Liver (tissue), 9 donors: ENCODE data around the gene TNNI3. TPM values are rescaled to one million over a fixed set of nuclear protein-coding genes. Genes with fewer than 3 reads are reported as not detected.

Source experiments
- DNase-seq: peaks from one replicate; pipeline ENCODE4 v3.0.0-alpha.2; 2017; ENCODE audit warnings: low spot score
- H3K27ac ChIP-seq, 2 donors: one replicate each; pipeline ENCODE4 v1.7.0; 2013; ENCODE audit warnings: inconsistent platforms in 2 of 2, low read length in 2 of 2, control low read depth in 1 of 2, low read depth in 1 of 2, mild to moderate bottlenecking in 1 of 2
- H3K27me3 ChIP-seq, 4 donors: one replicate each; pipeline versions ENCODE4 v1.6.1 to v1.7.0; 2013; ENCODE audit warnings: low read length in 3 of 4, inconsistent platforms in 1 of 4, mild to moderate bottlenecking in 1 of 4, moderate library complexity in 1 of 4; ENCODE audit not compliant: control insufficient read depth in 4 of 4, insufficient read depth in 4 of 4
- H3K36me3 ChIP-seq, 4 donors: one replicate each; pipeline versions ENCODE4 v1.6.1 to v1.7.0; 2013; ENCODE audit warnings: low read length in 3 of 4, mild to moderate bottlenecking in 3 of 4, low read depth in 1 of 4, moderate library complexity in 1 of 4; ENCODE audit not compliant: control insufficient read depth in 4 of 4, insufficient read depth in 3 of 4
- H3K4me1 ChIP-seq, 4 donors: one replicate each; pipeline versions ENCODE4 v1.6.1 to v1.7.0; 2013; ENCODE audit warnings: low read length in 3 of 4, mild to moderate bottlenecking in 3 of 4, moderate library complexity in 1 of 4; ENCODE audit not compliant: control insufficient read depth in 4 of 4, insufficient read depth in 4 of 4
- H3K4me3 ChIP-seq, 3 donors: one replicate each; pipeline versions ENCODE4 v1.6.1 to v1.7.0; 2013; ENCODE audit warnings: low read length in 3 of 3, control low read depth in 1 of 3, low read depth in 1 of 3, mild to moderate bottlenecking in 1 of 3
- H3K9ac ChIP-seq, 2 donors: one replicate each; pipeline ENCODE4 v1.7.0; 2013; ENCODE audit warnings: low read length in 2 of 2, mild to moderate bottlenecking in 2 of 2, moderate library complexity in 2 of 2, control low read depth in 1 of 2, low read depth in 1 of 2
- H3K9me3 ChIP-seq, 4 donors: one replicate each; pipeline versions ENCODE4 v1.6.1 to v1.7.0; 2013; ENCODE audit warnings: low read length in 3 of 4; ENCODE audit not compliant: control insufficient read depth in 4 of 4
- EGR1 ChIP-seq, 2 donors: IDR thresholded peaks; 2 replicates each; pipeline ENCODE4 v1.6.1; 2016 to 2018; ENCODE audit warnings: antibody characterized with exemption in 2 of 2, low read depth in 2 of 2
- FOXA1 ChIP-seq: IDR thresholded peaks from 2 replicates; pipeline ENCODE4 v1.6.1; 2016; ENCODE audit warnings: antibody characterized with exemption
- FOXA2 ChIP-seq: IDR thresholded peaks from 2 replicates; pipeline ENCODE4 v1.6.1; 2016; ENCODE audit warnings: antibody characterized with exemption
- GABPA ChIP-seq, 2 donors: IDR thresholded peaks in 1 of 2; conservative IDR thresholded peaks in 1 of 2; 2 replicates each; pipeline ENCODE4 v1.6.1; 2016; ENCODE audit warnings: antibody characterized with exemption in 2 of 2, mild to moderate bottlenecking in 1 of 2, moderate library complexity in 1 of 2
- HNF4A ChIP-seq, 2 donors: conservative IDR thresholded peaks; 2 replicates each; pipeline ENCODE4 v1.6.1; 2016; ENCODE audit warnings: antibody characterized with exemption in 2 of 2, mild to moderate bottlenecking in 2 of 2
- HNF4G ChIP-seq: IDR thresholded peaks from 2 replicates; pipeline ENCODE4 v1.6.1; 2016; ENCODE audit warnings: antibody characterized with exemption
- JUND ChIP-seq, 2 donors: IDR thresholded peaks; 2 replicates each; pipeline ENCODE4 v1.6.1; 2016; ENCODE audit warnings: antibody characterized with exemption in 2 of 2
- RAD21 ChIP-seq, 2 donors: IDR thresholded peaks; 2 replicates each; pipeline ENCODE4 v1.6.1; 2016; ENCODE audit warnings: antibody characterized with exemption in 2 of 2, mild to moderate bottlenecking in 2 of 2
- RXRA ChIP-seq, 2 donors: IDR thresholded peaks; 2 replicates each; pipeline ENCODE4 v1.6.1; 2017 to 2018; ENCODE audit warnings: antibody characterized with exemption in 2 of 2, mild to moderate bottlenecking in 1 of 2
- SP1 ChIP-seq: IDR thresholded peaks from 2 replicates; pipeline ENCODE4 v1.6.1; 2018; ENCODE audit warnings: antibody characterized with exemption, mild to moderate bottlenecking
- TAF1 ChIP-seq: conservative IDR thresholded peaks from 2 replicates; pipeline ENCODE4 v1.6.1; 2016; ENCODE audit warnings: antibody characterized with exemption, mild to moderate bottlenecking
- YY1 ChIP-seq: IDR thresholded peaks from 2 replicates; pipeline ENCODE4 v1.6.1; 2016; ENCODE audit warnings: antibody characterized with exemption, mild to moderate bottlenecking
- WGBS: extraction: QIAGEN DNeasy Blood & Tissue Kit; methylation state at CpG from one replicate; pipeline ENCODE4 v1.1.7; 2013; 5-methylcytosine and 5-hydroxymethylcytosine counted together
- polyA plus RNA-seq, 2 donors: library from polyadenylated mRNA; stranded (reverse) in 1 of 2; unstranded in 1 of 2; fragments of 200-250 nt in 1 of 2; fragments of >200 nt in 1 of 2; fragmentation: Nextera tagmentation in 1 of 2; extraction: Ambion mirVana in 1 of 2; gene quantifications; one replicate each; pipeline versions ENCODE4 v1.2.1 to v1.2.3, GENCODE V29; 2013 to 2015
- total RNA-seq, 2 donors: library from RNA; depleted of rRNA; stranded (reverse); fragments of >200 nt; gene quantifications; one replicate each; pipeline ENCODE4 v1.2.3, GENCODE V29; 2014
- TF ChIP-seq, protein P1 (sequence below): fragments of 150-350 bp; IDR thresholded peaks from 2 replicates; pipeline ENCODE4 v1.5.1; 2017; ENCODE audit warnings: improper control_type of control experiment, low read depth, low read length; ENCODE audit not compliant: missing input control
- TF ChIP-seq, protein P2 (sequence below): IDR thresholded peaks from 2 replicates; pipeline ENCODE4 v1.6.1; 2016; ENCODE audit warnings: antibody characterized with exemption
- TF ChIP-seq, protein P3 (sequence below): IDR thresholded peaks from 2 replicates; pipeline ENCODE4 v1.6.1; 2016; ENCODE audit warnings: antibody characterized with exemption, mild to moderate bottlenecking
- TF ChIP-seq, protein P4 (sequence below): IDR thresholded peaks from 2 replicates; pipeline ENCODE4 v1.6.1; 2016; ENCODE audit warnings: antibody characterized with exemption
- TF ChIP-seq, protein P5 (sequence below): IDR thresholded peaks from 2 replicates; pipeline ENCODE4 v1.6.1; 2016; ENCODE audit warnings: antibody characterized with exemption
- donor health status: healthy.
- donor health status: healthy.
- donor health status: healthy.
- donor health status: healthy.
- donor health status: healthy.

The TNNI3 gene
- total and polyA plus RNA-seq, 4 donors: not detected

DNA sequence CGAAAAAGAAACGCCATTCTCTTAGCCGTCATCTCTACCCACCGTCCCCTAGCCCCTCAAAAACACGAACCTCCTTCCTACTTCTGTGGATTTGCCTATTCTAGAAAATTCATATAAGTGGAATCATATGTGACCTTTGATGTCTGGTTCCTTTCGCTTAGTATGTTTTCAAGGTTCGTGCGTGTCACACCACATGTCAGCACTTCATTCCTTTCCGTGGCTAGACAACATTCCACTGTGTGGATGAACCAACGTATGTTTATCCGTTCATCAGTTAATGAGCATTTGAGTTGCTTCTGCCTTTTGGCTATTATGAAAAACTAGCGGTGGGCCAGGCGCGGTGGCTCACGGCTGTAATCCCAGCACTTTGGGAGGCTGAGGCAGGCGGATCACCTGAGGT is 26.1 kb downstream of the TNNI3 start:
- no peak overlapping the region for H3K4me3 ChIP-seq
- no peaks in the 10 kb centered on the region for H3K36me3 ChIP-seq
- TF ChIP-seq TAF1: no peak
- TF ChIP-seq FOXA1: no peak
- TF ChIP-seq GABPA (IDR thresholded peaks at IDR 0.05 in 1 of 2, conservative IDR thresholded peaks at IDR 0.05 in 1 of 2): no peak
- no peak for TF ChIP-seq HNF4A (conservative IDR thresholded peaks at IDR 0.05)
- no peak for TF ChIP-seq EGR1 (IDR thresholded peaks at IDR 0.05; ENCODE audit: low read depth in 2 of 2)
- TF ChIP-seq, protein P1, sequence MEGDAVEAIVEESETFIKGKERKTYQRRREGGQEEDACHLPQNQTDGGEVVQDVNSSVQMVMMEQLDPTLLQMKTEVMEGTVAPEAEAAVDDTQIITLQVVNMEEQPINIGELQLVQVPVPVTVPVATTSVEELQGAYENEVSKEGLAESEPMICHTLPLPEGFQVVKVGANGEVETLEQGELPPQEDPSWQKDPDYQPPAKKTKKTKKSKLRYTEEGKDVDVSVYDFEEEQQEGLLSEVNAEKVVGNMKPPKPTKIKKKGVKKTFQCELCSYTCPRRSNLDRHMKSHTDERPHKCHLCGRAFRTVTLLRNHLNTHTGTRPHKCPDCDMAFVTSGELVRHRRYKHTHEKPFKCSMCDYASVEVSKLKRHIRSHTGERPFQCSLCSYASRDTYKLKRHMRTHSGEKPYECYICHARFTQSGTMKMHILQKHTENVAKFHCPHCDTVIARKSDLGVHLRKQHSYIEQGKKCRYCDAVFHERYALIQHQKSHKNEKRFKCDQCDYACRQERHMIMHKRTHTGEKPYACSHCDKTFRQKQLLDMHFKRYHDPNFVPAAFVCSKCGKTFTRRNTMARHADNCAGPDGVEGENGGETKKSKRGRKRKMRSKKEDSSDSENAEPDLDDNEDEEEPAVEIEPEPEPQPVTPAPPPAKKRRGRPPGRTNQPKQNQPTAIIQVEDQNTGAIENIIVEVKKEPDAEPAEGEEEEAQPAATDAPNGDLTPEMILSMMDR: no peak
- no peak for TF ChIP-seq FOXA2
- TF ChIP-seq, protein P2, sequence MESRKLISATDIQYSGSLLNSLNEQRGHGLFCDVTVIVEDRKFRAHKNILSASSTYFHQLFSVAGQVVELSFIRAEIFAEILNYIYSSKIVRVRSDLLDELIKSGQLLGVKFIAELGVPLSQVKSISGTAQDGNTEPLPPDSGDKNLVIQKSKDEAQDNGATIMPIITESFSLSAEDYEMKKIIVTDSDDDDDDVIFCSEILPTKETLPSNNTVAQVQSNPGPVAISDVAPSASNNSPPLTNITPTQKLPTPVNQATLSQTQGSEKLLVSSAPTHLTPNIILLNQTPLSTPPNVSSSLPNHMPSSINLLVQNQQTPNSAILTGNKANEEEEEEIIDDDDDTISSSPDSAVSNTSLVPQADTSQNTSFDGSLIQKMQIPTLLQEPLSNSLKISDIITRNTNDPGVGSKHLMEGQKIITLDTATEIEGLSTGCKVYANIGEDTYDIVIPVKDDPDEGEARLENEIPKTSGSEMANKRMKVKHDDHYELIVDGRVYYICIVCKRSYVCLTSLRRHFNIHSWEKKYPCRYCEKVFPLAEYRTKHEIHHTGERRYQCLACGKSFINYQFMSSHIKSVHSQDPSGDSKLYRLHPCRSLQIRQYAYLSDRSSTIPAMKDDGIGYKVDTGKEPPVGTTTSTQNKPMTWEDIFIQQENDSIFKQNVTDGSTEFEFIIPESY: no peak
- TF ChIP-seq RXRA (IDR thresholded peaks at IDR 0.05): no peak
- TF ChIP-seq YY1: no peak
- TF ChIP-seq, protein P3, sequence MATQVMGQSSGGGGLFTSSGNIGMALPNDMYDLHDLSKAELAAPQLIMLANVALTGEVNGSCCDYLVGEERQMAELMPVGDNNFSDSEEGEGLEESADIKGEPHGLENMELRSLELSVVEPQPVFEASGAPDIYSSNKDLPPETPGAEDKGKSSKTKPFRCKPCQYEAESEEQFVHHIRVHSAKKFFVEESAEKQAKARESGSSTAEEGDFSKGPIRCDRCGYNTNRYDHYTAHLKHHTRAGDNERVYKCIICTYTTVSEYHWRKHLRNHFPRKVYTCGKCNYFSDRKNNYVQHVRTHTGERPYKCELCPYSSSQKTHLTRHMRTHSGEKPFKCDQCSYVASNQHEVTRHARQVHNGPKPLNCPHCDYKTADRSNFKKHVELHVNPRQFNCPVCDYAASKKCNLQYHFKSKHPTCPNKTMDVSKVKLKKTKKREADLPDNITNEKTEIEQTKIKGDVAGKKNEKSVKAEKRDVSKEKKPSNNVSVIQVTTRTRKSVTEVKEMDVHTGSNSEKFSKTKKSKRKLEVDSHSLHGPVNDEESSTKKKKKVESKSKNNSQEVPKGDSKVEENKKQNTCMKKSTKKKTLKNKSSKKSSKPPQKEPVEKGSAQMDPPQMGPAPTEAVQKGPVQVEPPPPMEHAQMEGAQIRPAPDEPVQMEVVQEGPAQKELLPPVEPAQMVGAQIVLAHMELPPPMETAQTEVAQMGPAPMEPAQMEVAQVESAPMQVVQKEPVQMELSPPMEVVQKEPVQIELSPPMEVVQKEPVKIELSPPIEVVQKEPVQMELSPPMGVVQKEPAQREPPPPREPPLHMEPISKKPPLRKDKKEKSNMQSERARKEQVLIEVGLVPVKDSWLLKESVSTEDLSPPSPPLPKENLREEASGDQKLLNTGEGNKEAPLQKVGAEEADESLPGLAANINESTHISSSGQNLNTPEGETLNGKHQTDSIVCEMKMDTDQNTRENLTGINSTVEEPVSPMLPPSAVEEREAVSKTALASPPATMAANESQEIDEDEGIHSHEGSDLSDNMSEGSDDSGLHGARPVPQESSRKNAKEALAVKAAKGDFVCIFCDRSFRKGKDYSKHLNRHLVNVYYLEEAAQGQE: no peak
- TF ChIP-seq, protein P4, sequence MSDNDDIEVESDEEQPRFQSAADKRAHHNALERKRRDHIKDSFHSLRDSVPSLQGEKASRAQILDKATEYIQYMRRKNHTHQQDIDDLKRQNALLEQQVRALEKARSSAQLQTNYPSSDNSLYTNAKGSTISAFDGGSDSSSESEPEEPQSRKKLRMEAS: no peak
- no peak for TF ChIP-seq JUND (IDR thresholded peaks at IDR 0.05)
- TF ChIP-seq HNF4G: no peak
- no peak for TF ChIP-seq SP1
- no peak for TF ChIP-seq RAD21 (IDR thresholded peaks at IDR 0.05)
- TF ChIP-seq, protein P5, sequence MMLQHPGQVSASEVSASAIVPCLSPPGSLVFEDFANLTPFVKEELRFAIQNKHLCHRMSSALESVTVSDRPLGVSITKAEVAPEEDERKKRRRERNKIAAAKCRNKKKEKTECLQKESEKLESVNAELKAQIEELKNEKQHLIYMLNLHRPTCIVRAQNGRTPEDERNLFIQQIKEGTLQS: no peak
- H3K27me3 ChIP-seq: peaks cover 0 to 2% (median 0%) of the 10 kb centered on the region in 4 donors
- no peak for DNase-seq
- 86% methylated on average over 16 of the region's 16 CpGs for WGBS
- H3K4me1 ChIP-seq: no peaks in the 10 kb centered on the region
- no peak overlapping the region for H3K27ac ChIP-seq
- H3K9ac ChIP-seq: no peak overlapping the region
- H3K9me3 ChIP-seq: no peaks in the 10 kb centered on the region

DNA sequence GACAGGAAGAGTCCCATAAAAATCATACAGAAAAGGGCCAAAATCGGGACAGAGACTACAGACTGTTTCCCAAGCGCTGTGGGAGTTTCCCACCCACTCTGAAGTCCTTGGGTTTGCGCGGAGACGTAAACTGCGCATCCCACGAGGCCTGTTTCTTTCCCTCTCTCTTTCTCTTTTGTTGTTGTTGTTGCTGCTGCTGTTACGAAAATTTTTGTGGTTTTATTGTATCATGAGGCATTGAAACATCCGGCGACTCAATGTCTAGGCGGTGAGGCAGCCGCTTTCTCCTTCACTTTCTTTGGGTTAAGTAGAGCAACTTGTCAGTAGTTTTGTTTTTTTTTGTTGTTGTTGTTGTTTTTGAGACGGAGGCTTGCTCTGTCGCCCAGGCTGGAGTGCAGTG is 38.5 kb downstream of the TNNI3 start:
- Histone ChIP-seq H3K4me1 (peaks cover 6 to 33% (median 22%) of the 10 kb centered on the region in 4 donors), H3K27ac (no peak overlapping the region)

More for the DNA sequence above, 38.5 kb downstream of the TNNI3 start:
- TF ChIP-seq EGR1 (IDR thresholded peaks at IDR 0.05; ENCODE audit: low read depth in 2 of 2): no peak
- TF ChIP-seq GABPA (IDR thresholded peaks at IDR 0.05 in 1 of 2, conservative IDR thresholded peaks at IDR 0.05 in 1 of 2): no peak
- TF ChIP-seq FOXA1: no peak
- Histone ChIP-seq H3K27me3 (no peaks in the 10 kb centered on the region), H3K9ac (no peak overlapping the region), H3K36me3 (no peaks in the 10 kb centered on the region), H3K9me3 (no peaks in the 10 kb centered on the region), H3K4me3 (no peak overlapping the region)
- no peak for DNase-seq
- WGBS: 83% methylated on average over 14 of the region's 14 CpGs
